HCT116 (cell line): Measurements from ENCODE around the gene ADAMTS3. TPM values are rescaled to one million over a fixed set of nuclear protein-coding genes. Genes with fewer than 3 reads are reported as not detected.

Experiments
- ATAC-seq: fragments of 200-7000 bp; cut with Tn5 transposase; 2 replicates; pipeline ENCODE4 v1.9.1; 2020; ENCODE audit warnings: mild to moderate bottlenecking, moderate library complexity
- BruUV-seq: library from RNA; stranded (reverse); fragments of 400-500 nt; replicated peaks from 2 replicates; lab custom pipeline; 2021; lab: Mats Ljungman, UMichigan
- CTCF ChIA-PET: fragments of 300-600 bp; sonication (Branson Sonifier 250); formaldehyde crosslinking; loops from one replicate; lab custom pipeline; 2021; ENCODE audit warnings: antibody characterized with exemption; lab: Charles Lee
- POLR2A ChIA-PET: fragments of 300-600, 350-600 bp; sonication (Branson Sonifier 250); formaldehyde crosslinking; loops from one replicate; lab custom pipeline; 2021; ENCODE audit warnings: antibody characterized with exemption; lab: Charles Lee
- RAD21 ChIA-PET, 2 experiments: fragments of 300-600 bp; sonication (Branson Sonifier 250); formaldehyde crosslinking; loops; one replicate each; lab custom pipeline; 2023; ENCODE audit warnings: low total read pairs in 2 of 2; ENCODE audit not compliant: uncharacterized antibody in 2 of 2, unreplicated experiment in 2 of 2, low non-redundant PET in 1 of 2; lab: Charles Lee
- DNase-seq: peaks from one replicate; pipeline ENCODE4 v3.0.0-alpha.2; 2010; ENCODE audit warnings: low read depth, low spot score
- H2AFZ ChIP-seq: fragments of 200-600 bp; shearing (Covaris generic), sonication (generic); 2 replicates; pipeline ENCODE4 v1.6.1; 2017; ENCODE audit warnings: low read depth, mixed run types, mixed read lengths, antibody characterized with exemption, low read length; ENCODE audit not compliant: poor library complexity, severe bottlenecking
- H3K27ac ChIP-seq: 2 replicates; pipeline ENCODE4 v1.5.1; 2012; ENCODE audit warnings: low read depth, low read length
- H3K27me3 ChIP-seq: fragments of 200-600 bp; sonication (generic); 2 replicates; pipeline ENCODE4 v1.6.1; 2016; ENCODE audit warnings: mixed run types, low read length, mixed read lengths; ENCODE audit not compliant: insufficient read depth
- H3K36me3 ChIP-seq, 2 experiments: fragments of 200-500 bp in 1 of 2; fragments of 200-600 bp in 1 of 2; sonication (Bioruptor generic) in 1 of 2; sonication (generic) in 1 of 2; 2 replicates each; pipeline versions ENCODE4 v1.5.1 to v1.6.1; 2014 to 2016; ENCODE audit warnings: low read length in 2 of 2, inconsistent platforms in 1 of 2, mixed read lengths in 1 of 2, mixed run types in 1 of 2; ENCODE audit not compliant: insufficient read depth in 2 of 2, control insufficient read depth in 1 of 2
- H3K4me1 ChIP-seq, 2 experiments: fragments of 200-600 bp in 1 of 2; sonication (generic) in 1 of 2; 2 replicates each; pipeline versions ENCODE4 v1.5.1 to v1.6.1; 2012 to 2017; ENCODE audit warnings: low read length in 2 of 2, inconsistent platforms in 1 of 2, mild to moderate bottlenecking in 1 of 2, mixed read lengths in 1 of 2, mixed run types in 1 of 2, moderate library complexity in 1 of 2; ENCODE audit not compliant: insufficient read depth in 2 of 2, control insufficient read depth in 1 of 2
- H3K4me2 ChIP-seq: fragments of 200-600 bp; sonication (generic); 2 replicates; pipeline ENCODE4 v1.6.1; 2017; ENCODE audit warnings: mixed run types, low read length, mixed read lengths
- H3K4me3 ChIP-seq, 2 experiments: fragments of 200-600 bp in 1 of 2; sonication (generic) in 1 of 2; replicated peaks in 1 of 2; 2 replicates each; pipeline ENCODE4 v1.5.1; 2011 to 2016; ENCODE audit warnings: low read length in 2 of 2, control low read depth in 1 of 2, low read depth in 1 of 2, mild to moderate bottlenecking in 1 of 2, mixed read lengths in 1 of 2, mixed run types in 1 of 2
- H3K79me2 ChIP-seq: fragments of 200-600 bp; sonication (generic); 2 replicates; pipeline ENCODE4 v1.6.1; 2017; ENCODE audit warnings: mild to moderate bottlenecking, mixed run types, low read length, moderate library complexity, mixed read lengths; ENCODE audit not compliant: insufficient read depth
- H3K9ac ChIP-seq: fragments of 200-600 bp; sonication (generic); 2 replicates; pipeline ENCODE4 v1.6.1; 2016; ENCODE audit warnings: low read length, mixed read lengths
- H3K9me2 ChIP-seq: fragments of 200-600 bp; sonication (generic), shearing (Covaris generic); 2 replicates; pipeline ENCODE4 v1.6.1; 2017; ENCODE audit warnings: mixed run types, mild to moderate bottlenecking, moderate library complexity; ENCODE audit not compliant: insufficient read depth
- H3K9me3 ChIP-seq, 2 experiments: fragments of 200-500 bp in 1 of 2; fragments of 200-600 bp in 1 of 2; sonication (Bioruptor generic) in 1 of 2; sonication (generic) in 1 of 2; 2 replicates each; pipeline ENCODE4 v1.6.1; 2014 to 2017; ENCODE audit warnings: low read length in 2 of 2, mixed read lengths in 2 of 2, inconsistent platforms in 1 of 2, low read depth in 1 of 2, mild to moderate bottlenecking in 1 of 2, mixed run types in 1 of 2, moderate library complexity in 1 of 2; ENCODE audit not compliant: control insufficient read depth in 1 of 2, insufficient read depth in 1 of 2
- H4K20me1 ChIP-seq: fragments of 200-600 bp; sonication (generic), shearing (Covaris generic); 2 replicates; pipeline ENCODE4 v1.6.1; 2017; ENCODE audit warnings: mixed run types, mild to moderate bottlenecking, moderate library complexity; ENCODE audit not compliant: insufficient read depth
- CBX3 ChIP-seq: IDR thresholded peaks from 2 replicates; pipeline ENCODE4 v1.6.1; 2012; ENCODE audit warnings: low read depth
- ELF1 ChIP-seq: IDR thresholded peaks from 2 replicates; pipeline ENCODE4 v1.6.1; 2012; ENCODE audit warnings: low read depth, borderline replicate concordance
- EZH2phosphoT487 ChIP-seq: fragments of 200-600 bp; IDR thresholded peaks from 2 replicates; pipeline ENCODE4 v1.6.1; 2018; ENCODE audit warnings: antibody characterized with exemption, borderline replicate concordance
- FOSL1 ChIP-seq: IDR thresholded peaks from 2 replicates; pipeline ENCODE4 v1.6.1; 2012; ENCODE audit warnings: low read depth
- JUND ChIP-seq: IDR thresholded peaks from 2 replicates; pipeline ENCODE4 v1.6.1; 2012
- POLR2A ChIP-seq: IDR thresholded peaks from 2 replicates; pipeline ENCODE4 v1.7.0; 2011; ENCODE audit warnings: borderline replicate concordance; ENCODE audit not compliant: insufficient read depth, insufficient read length; ENCODE audit errors: extremely low read depth
- RAD21 ChIP-seq: IDR thresholded peaks from 2 replicates; pipeline ENCODE4 v1.6.1; 2012; ENCODE audit warnings: low read depth, mild to moderate bottlenecking
- SP1 ChIP-seq: IDR thresholded peaks from 2 replicates; pipeline ENCODE4 v1.6.1; 2012; ENCODE audit warnings: low read depth
- SRF ChIP-seq: IDR thresholded peaks from 2 replicates; pipeline ENCODE4 v1.6.1; 2012; ENCODE audit warnings: low read depth
- TCF7L2 ChIP-seq: IDR thresholded peaks from 2 replicates; pipeline ENCODE4 v1.7.0; 2011; ENCODE audit warnings: borderline replicate concordance, inconsistent platforms; ENCODE audit not compliant: insufficient read depth, insufficient read length; ENCODE audit errors: extremely low read depth
- ZNF274 ChIP-seq: fragments of 200-500 bp; sonication (Bioruptor generic); IDR thresholded peaks from 2 replicates; pipeline ENCODE4 v1.6.1; 2014; ENCODE audit warnings: mild to moderate bottlenecking, low read depth, low read length, inconsistent platforms
- intact Hi-C: fragments of 100-400 bp; cut with micrococcal nuclease; formaldehyde crosslinking; loops from 2 replicates; pipeline ENCODE4 v1.10.0; 2022
- total RNA-seq: library from RNA; stranded (reverse); gene quantifications from one replicate; pipeline ENCODE4 v1.2.1, GENCODE V29; 2021; ENCODE audit not compliant: unreplicated experiment
- TF ChIP-seq, protein P1 (sequence below): IDR thresholded peaks from 2 replicates; pipeline ENCODE4 v1.6.1; 2011; ENCODE audit warnings: mild to moderate bottlenecking, low read length, moderate library complexity; ENCODE audit not compliant: insufficient replicate concordance; ENCODE audit errors: extremely low read depth
- TF ChIP-seq, protein P2 (sequence below): IDR thresholded peaks from 2 replicates; pipeline ENCODE4 v1.6.1; 2012
- TF ChIP-seq, protein P3 (sequence below): IDR thresholded peaks from 2 replicates; pipeline ENCODE4 v1.6.1; 2012; ENCODE audit warnings: low read depth

The ADAMTS3 gene
- total RNA-seq, 1 experiment from 2014 or later: not detected

DNA sequence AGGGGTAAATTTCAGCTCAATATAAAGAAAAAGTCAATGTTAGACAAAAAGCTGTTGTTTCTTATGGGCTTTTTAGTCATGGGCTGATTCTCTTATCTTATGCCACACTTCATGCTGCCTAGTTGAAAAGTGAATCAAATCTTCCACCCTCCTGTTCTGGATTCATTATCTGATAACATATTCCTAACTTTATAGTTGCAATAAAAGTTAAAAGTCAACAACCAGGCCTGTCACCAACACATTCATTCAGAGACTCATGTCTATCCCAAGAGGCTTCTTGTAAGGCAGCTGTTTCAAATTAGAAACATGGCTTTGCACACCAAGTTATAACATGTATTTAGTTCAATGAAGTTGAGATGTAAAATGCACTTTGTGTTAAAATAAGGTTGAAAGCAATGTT is 243.8 kb downstream of the ADAMTS3 start:
- H3K36me3 ChIP-seq: no peaks in the 10 kb centered on the region
- BruUV-seq: no TSS peak
- no peak for ATAC-seq
- no peaks in the 10 kb centered on the region for H3K9me2 ChIP-seq
- H3K4me3 ChIP-seq: no peak overlapping the region
- POLR2A ChIA-PET: no interaction called here
- H3K27ac ChIP-seq: no peak overlapping the region
- RAD21 ChIA-PET: no interaction called here
- intact Hi-C loops: no loop called here
- H2AFZ ChIP-seq: no peak overlapping the region
- H3K27me3 ChIP-seq: no peaks in the 10 kb centered on the region
- CTCF ChIA-PET: interaction anchor here (0.8 kb wide), 1 partner anchor 22 kb away, joined by 3 read pairs; no protein-coding TSS in a partner anchor
- TF ChIP-seq, protein P1, sequence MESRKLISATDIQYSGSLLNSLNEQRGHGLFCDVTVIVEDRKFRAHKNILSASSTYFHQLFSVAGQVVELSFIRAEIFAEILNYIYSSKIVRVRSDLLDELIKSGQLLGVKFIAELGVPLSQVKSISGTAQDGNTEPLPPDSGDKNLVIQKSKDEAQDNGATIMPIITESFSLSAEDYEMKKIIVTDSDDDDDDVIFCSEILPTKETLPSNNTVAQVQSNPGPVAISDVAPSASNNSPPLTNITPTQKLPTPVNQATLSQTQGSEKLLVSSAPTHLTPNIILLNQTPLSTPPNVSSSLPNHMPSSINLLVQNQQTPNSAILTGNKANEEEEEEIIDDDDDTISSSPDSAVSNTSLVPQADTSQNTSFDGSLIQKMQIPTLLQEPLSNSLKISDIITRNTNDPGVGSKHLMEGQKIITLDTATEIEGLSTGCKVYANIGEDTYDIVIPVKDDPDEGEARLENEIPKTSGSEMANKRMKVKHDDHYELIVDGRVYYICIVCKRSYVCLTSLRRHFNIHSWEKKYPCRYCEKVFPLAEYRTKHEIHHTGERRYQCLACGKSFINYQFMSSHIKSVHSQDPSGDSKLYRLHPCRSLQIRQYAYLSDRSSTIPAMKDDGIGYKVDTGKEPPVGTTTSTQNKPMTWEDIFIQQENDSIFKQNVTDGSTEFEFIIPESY: no peak
- no peak for TF ChIP-seq SP1
- TF ChIP-seq RAD21: no peak
- no peak for TF ChIP-seq FOSL1
- TF ChIP-seq ZNF274: no peak
- TF ChIP-seq JUND: no peak
- H3K4me2 ChIP-seq: no peak overlapping the region
- H3K79me2 ChIP-seq: no peaks in the 10 kb centered on the region
- no peaks in the 10 kb centered on the region for H3K4me1 ChIP-seq
- DNase-seq: no peak
- H3K9ac ChIP-seq: no peak overlapping the region
- H3K9me3 ChIP-seq: no peaks in the 10 kb centered on the region
- H4K20me1 ChIP-seq: no peaks in the 10 kb centered on the region

DNA sequence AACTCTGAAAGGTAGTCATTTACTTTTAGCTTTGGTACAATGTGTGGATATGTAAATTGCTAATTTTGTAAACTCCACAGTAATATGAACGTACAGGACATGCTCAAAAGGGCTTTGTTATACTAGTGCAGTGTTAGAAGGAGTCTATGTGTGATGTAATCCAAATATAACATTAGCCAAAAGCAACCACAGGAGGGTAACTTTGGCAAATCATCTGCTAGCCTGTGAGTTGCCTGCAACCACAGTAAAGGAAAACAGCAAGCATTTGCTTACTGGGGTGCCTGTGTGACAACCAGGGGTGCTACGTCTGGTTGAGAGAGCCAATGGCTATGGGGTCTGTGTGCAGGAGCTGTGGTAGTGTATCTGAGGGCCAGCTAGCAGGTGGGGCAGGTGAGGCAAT is 245.8 kb downstream of the ADAMTS3 start:
- H3K4me1 ChIP-seq: no peaks in the 10 kb centered on the region
- no peaks in the 10 kb centered on the region for H3K27me3 ChIP-seq
- no peaks in the 10 kb centered on the region for H4K20me1 ChIP-seq
- no peak overlapping the region for H3K9ac ChIP-seq
- no peaks in the 10 kb centered on the region for H3K36me3 ChIP-seq
- no peak overlapping the region for H2AFZ ChIP-seq
- ATAC-seq (no peak), DNase-seq (no peak)
- ChIA-PET POLR2A (no interaction called here), RAD21 (no interaction called here), CTCF (no interaction called here)
- no peak overlapping the region for H3K4me3 ChIP-seq
- no TSS peak for BruUV-seq
- H3K9me3 ChIP-seq: no peaks in the 10 kb centered on the region
- no peaks in the 10 kb centered on the region for H3K9me2 ChIP-seq
- intact Hi-C loops: no loop called here
- H3K79me2 ChIP-seq: no peaks in the 10 kb centered on the region
- H3K27ac ChIP-seq: no peak overlapping the region
- H3K4me2 ChIP-seq: no peak overlapping the region
- TF ChIP-seq CBX3: no peak
- no peak for TF ChIP-seq FOSL1
- no peak for TF ChIP-seq TCF7L2
- TF ChIP-seq SP1: no peak
- TF ChIP-seq SRF: no peak
- TF ChIP-seq, protein P2, sequence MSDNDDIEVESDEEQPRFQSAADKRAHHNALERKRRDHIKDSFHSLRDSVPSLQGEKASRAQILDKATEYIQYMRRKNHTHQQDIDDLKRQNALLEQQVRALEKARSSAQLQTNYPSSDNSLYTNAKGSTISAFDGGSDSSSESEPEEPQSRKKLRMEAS: no peak
- no peak for TF ChIP-seq JUND
- TF ChIP-seq POLR2A: no peak
- TF ChIP-seq EZH2phosphoT487: no peak
- TF ChIP-seq, protein P3, sequence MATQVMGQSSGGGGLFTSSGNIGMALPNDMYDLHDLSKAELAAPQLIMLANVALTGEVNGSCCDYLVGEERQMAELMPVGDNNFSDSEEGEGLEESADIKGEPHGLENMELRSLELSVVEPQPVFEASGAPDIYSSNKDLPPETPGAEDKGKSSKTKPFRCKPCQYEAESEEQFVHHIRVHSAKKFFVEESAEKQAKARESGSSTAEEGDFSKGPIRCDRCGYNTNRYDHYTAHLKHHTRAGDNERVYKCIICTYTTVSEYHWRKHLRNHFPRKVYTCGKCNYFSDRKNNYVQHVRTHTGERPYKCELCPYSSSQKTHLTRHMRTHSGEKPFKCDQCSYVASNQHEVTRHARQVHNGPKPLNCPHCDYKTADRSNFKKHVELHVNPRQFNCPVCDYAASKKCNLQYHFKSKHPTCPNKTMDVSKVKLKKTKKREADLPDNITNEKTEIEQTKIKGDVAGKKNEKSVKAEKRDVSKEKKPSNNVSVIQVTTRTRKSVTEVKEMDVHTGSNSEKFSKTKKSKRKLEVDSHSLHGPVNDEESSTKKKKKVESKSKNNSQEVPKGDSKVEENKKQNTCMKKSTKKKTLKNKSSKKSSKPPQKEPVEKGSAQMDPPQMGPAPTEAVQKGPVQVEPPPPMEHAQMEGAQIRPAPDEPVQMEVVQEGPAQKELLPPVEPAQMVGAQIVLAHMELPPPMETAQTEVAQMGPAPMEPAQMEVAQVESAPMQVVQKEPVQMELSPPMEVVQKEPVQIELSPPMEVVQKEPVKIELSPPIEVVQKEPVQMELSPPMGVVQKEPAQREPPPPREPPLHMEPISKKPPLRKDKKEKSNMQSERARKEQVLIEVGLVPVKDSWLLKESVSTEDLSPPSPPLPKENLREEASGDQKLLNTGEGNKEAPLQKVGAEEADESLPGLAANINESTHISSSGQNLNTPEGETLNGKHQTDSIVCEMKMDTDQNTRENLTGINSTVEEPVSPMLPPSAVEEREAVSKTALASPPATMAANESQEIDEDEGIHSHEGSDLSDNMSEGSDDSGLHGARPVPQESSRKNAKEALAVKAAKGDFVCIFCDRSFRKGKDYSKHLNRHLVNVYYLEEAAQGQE: no peak
- TF ChIP-seq ELF1: no peak
